ENCODE measurements around the gene GOLT1A.

The GOLT1A gene

GRCh38 chr1:204213668-204214662 lies at the start of gene GOLT1A:
Gene GOLT1A, minus strand, starts transcription at chr1:204213988. Its CDS starts 82 bp downstream, at chr1:204213906.
- DNase-seq, result peak; percentile 64

- DNase-seq, result no peak
Measured at GRCh38 chr1:204263254-204263910, 49.6 kb upstream of the GOLT1A start.

- DNase-seq, result no peak
Measured at GRCh38 chr1:204262506-204263253, 48.9 kb upstream of the GOLT1A start.

GRCh38 chr1:204261746-204262505 lies 48.1 kb upstream of the GOLT1A start:
- DNase-seq, result no peak

GRCh38 chr1:204261266-204261665 lies 47.5 kb upstream of the GOLT1A start:
- no peak for DNase-seq

- DNase-seq, result no peak
Measured at GRCh38 chr1:204260601-204261197, 46.9 kb upstream of the GOLT1A start.

GRCh38 chr1:204259782-204260181 lies 46.0 kb upstream of the GOLT1A start:
- no peak for DNase-seq

GRCh38 chr1:204259196-204259595 lies 45.4 kb upstream of the GOLT1A start:
- no peak for DNase-seq

GRCh38 chr1:204258213-204259115 lies 44.7 kb upstream of the GOLT1A start:
- no peak for DNase-seq

GRCh38 chr1:204257446-204257845 lies 43.7 kb upstream of the GOLT1A start:
- DNase-seq, result no peak

- no peak for DNase-seq
Measured at GRCh38 chr1:204256531-204256930, 42.7 kb upstream of the GOLT1A start.

- no peak for DNase-seq
Measured at GRCh38 chr1:204255966-204256365, 42.2 kb upstream of the GOLT1A start.

GRCh38 chr1:204255225-204255624 lies 41.4 kb upstream of the GOLT1A start:
- no peak for DNase-seq

GRCh38 chr1:204254031-204254661 lies 40.4 kb upstream of the GOLT1A start:
- peak; percentile 85 for DNase-seq

- no peak for DNase-seq
Measured at GRCh38 chr1:204251926-204252689, 38.3 kb upstream of the GOLT1A start.

- no peak for DNase-seq
Measured at GRCh38 chr1:204251286-204251685, 37.5 kb upstream of the GOLT1A start.

- no peak for DNase-seq
Measured at GRCh38 chr1:204250428-204251030, 36.7 kb upstream of the GOLT1A start.

- no peak for DNase-seq
Measured at GRCh38 chr1:204249736-204250427, 36.1 kb upstream of the GOLT1A start.

- DNase-seq, result no peak
Measured at GRCh38 chr1:204248954-204249353, 35.2 kb upstream of the GOLT1A start.

Data from MV-4-11 (cell line).